ENCODE data around the gene GRIA4.
A peak's percentile ranks its signal among the peaks of the same experiment; 100 is the strongest.

GRIA4 gene

GRCh38 chr11:105793092-105793491 is 183.2 kb downstream of the GRIA4 start:
- no peak for DNase-seq

- DNase-seq: no peak
Measured at GRCh38 chr11:105799263-105799662, 189.4 kb downstream of the GRIA4 start.

GRCh38 chr11:105799728-105800462 is 190.0 kb downstream of the GRIA4 start:
- DNase-seq: no peak

GRCh38 chr11:105802390-105802789 is 192.5 kb downstream of the GRIA4 start:
- DNase-seq: no peak

- DNase-seq: no peak
Measured at GRCh38 chr11:105811242-105811641, 201.4 kb downstream of the GRIA4 start.

GRCh38 chr11:105821372-105821771 is 211.5 kb downstream of the GRIA4 start:
- no peak for DNase-seq

GRCh38 chr11:105821781-105822180 is 211.9 kb downstream of the GRIA4 start:
- DNase-seq: no peak

GRCh38 chr11:105823495-105824033 is 213.7 kb downstream of the GRIA4 start:
- DNase-seq: no peak

- DNase-seq: no peak
Measured at GRCh38 chr11:105824457-105825013, 214.7 kb downstream of the GRIA4 start.

- DNase-seq: no peak
Measured at GRCh38 chr11:105825141-105825540, 215.3 kb downstream of the GRIA4 start.

GRCh38 chr11:105827906-105828305 is 218.0 kb downstream of the GRIA4 start:
- no peak for DNase-seq

- no peak for DNase-seq
Measured at GRCh38 chr11:105829084-105829483, 219.2 kb downstream of the GRIA4 start.

- DNase-seq: no peak
Measured at GRCh38 chr11:105834461-105834860, 224.6 kb downstream of the GRIA4 start.

- no peak for DNase-seq
Measured at GRCh38 chr11:105838668-105839384, 229.0 kb downstream of the GRIA4 start.

- DNase-seq: no peak
Measured at GRCh38 chr11:105840391-105840790, 230.5 kb downstream of the GRIA4 start.

GRCh38 chr11:105852403-105852802 is 242.5 kb downstream of the GRIA4 start:
- DNase-seq: no peak

- no peak for DNase-seq
Measured at GRCh38 chr11:105854269-105854668, 244.4 kb downstream of the GRIA4 start.

- DNase-seq: no peak
Measured at GRCh38 chr11:105856954-105857353, 247.1 kb downstream of the GRIA4 start.

GRCh38 chr11:105857728-105858127 is 247.9 kb downstream of the GRIA4 start:
- DNase-seq: no peak

GRCh38 chr11:105858841-105859240 is 249.0 kb downstream of the GRIA4 start:
- no peak for DNase-seq

GRCh38 chr11:105860105-105860504 is 250.2 kb downstream of the GRIA4 start:
- no peak for DNase-seq

GRCh38 chr11:105861225-105861624 is 251.4 kb downstream of the GRIA4 start:
- DNase-seq: no peak

- DNase-seq: peak; percentile 20
Measured at GRCh38 chr11:105862736-105863367, 253.0 kb downstream of the GRIA4 start.
